HG02885 (cell line): ENCODE results near the gene GATB.

ENCODE experiments used
- ATAC-seq: cut with Tn5 transposase; IDR thresholded peaks from one replicate; pipeline ENCODE4 v1.9.1; 2021; ENCODE audit warnings: mild to moderate bottlenecking; ENCODE audit not compliant: unreplicated experiment, poor library complexity

The GATB gene

DNA sequence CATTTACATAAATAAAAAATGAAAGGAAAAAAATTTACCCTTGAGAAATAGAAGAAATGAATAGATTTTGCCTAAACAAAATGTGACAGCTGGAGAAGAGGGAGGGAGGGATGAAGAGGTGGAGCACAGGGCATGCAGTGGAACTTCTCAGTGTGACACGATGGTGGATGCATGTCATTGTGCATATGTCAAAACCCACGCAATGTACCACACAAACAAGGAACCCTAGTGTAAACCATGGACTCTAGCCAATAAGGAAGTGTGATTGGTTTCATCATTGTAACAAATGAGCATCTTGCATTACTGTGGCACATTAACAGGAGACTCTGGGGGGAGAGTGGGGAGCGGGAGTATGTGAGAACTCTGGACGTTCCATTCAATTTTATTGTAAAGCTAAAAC is 58.6 kb downstream of the GATB start:
- ATAC-seq = no peak

GRCh38 chr4:151700566-151701316 is 60.1 kb downstream of the GATB start:
- ATAC-seq = no peak

- no peak for ATAC-seq
Measured at GRCh38 chr4:151698213-151698612, 62.6 kb downstream of the GATB start.

DNA sequence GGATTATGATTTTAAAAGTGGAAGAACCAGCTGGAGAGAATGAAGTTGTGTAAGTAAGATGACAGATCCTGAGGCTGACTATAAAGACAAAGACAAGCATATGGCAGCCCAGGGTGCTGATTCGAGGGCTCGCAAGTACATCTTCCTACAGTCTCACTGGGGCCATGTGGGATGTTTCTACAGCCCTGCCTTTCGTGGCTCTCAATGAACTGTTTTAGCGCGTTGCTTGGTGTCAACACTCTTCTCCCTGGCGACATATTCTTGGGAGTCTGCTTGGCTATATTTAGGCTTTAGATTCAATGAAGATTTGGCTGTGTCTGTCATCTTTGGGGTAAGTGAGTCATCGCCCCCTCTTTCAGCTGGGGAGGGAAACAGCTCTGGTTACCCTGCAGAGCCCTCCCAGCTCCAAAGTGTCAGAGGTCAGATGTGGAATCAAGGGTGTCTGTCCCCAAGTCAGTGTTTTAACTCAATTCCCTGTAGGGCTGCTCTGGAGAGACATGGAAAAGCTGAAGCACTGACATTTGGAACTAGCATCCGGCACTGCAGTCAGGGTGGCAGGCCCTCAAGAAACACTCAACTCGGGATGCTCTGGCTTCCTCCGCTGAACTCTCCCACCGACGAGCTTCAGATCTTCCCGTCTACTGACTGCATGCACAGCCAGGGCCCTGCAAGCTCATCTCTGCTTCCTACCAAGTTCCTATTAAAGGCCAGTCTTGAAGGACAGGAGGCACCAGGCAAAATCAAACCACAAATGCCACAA is 65.7 kb downstream of the GATB start:
- no peak for ATAC-seq

- ATAC-seq = no peak
Measured at GRCh38 chr4:151692821-151693673, 67.8 kb downstream of the GATB start.

- no peak for ATAC-seq
Measured at GRCh38 chr4:151692443-151692782, 68.4 kb downstream of the GATB start.

GRCh38 chr4:151691639-151692442 is 69.0 kb downstream of the GATB start:
- no peak for ATAC-seq

DNA sequence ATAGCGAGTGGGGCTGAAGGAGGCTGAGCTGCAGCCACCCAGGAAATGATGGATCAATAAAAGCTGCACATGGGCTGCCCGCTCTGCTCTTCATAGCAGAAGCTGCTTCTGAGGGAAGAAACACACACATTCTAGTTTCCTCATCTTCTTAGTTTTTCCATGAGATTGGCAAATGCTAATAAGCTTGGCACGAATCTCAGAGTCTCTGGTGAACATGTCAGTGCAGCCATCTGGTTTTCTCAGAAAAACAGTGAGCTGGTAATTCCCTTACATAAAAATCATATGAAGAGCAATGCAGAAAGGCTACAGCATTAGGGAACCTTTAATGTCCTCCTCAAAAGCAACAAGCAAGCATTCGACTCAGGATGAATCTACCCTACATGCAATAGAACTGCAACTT is 69.9 kb downstream of the GATB start:
- ATAC-seq = no peak

DNA sequence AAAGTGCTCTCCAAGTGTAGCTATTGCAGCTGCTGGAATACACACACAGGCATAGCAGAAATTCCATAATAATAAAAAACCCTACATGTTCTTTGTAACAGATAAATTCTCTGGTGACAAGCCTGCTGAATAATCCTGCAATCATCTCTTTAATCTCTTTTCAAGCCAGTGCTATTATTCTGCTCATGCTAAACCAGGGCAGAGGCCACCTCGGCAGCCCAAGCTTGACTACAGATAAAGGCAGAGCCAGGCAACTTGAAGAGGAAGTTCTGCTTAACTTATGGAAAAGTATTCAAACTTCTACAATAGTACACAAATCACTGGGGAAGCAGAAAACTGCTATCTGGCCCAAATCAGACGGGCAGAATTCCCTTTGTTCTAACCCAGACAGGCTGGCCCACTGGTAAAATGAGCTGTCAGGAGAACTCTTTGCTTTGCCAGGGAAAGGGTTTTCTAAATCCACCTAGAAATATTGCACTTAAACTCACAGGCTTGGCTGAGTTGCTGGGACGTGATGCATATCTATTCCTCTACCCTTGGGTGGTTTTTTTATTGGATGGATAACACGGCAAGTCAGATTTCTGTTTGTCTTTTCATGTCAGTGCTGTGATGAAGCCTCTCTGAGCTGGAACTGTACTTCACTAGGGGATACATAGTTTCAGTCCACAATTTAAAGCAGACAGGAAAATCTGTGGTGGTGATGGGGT is 70.5 kb downstream of the GATB start:
- no peak for ATAC-seq

GRCh38 chr4:151689211-151689991 is 71.4 kb downstream of the GATB start:
- ATAC-seq = no peak

DNA sequence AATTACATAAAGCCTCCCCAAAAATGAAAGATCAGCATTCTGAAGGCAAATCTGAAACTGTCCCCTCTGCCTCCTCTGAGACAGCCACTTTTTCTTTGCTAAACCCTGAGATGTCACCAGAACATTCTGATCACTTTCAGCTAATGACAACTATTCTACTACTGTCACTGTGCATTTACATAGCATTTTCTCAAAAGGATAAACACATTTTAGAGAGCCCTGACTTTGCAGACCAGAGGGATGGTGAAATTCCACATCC is 72.1 kb downstream of the GATB start:
- ATAC-seq = no peak

DNA sequence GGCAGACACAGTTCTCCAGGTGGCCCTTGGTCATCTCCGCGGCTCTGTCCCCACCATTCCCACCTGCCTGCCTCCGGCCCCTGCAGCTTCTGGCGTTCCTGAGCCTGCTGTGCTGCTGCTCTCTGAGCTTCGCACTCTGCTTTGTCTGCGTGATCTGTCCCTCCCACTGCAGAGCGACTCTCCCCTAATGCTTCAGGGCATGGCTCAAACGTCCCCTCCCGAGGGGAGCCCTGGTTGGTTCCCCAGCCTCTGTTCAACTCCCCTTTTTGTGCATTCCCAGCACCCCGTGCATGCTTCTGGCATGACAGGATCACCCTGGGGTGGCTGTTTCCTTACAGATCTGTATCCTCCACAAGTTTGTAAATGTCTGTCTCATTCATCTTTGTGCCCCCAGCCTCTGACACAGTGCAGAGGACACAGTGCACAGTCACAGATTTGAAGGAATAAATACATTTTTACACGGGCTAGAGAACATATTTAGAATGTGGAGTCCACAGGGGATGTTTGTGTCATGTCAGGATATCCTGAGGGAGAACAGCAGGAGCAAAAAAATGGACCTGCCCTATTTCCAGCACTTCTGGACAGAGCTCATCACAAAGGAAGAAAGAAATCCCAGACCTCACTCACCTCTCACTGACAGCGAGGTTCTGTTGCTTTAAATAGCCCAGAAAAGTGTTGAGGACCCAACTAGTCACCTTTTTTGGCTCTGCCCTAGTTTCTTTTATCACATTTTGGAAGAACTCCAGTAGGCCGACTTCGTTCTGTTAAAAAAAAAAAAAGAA is 72.6 kb downstream of the GATB start:
- no peak for ATAC-seq

DNA sequence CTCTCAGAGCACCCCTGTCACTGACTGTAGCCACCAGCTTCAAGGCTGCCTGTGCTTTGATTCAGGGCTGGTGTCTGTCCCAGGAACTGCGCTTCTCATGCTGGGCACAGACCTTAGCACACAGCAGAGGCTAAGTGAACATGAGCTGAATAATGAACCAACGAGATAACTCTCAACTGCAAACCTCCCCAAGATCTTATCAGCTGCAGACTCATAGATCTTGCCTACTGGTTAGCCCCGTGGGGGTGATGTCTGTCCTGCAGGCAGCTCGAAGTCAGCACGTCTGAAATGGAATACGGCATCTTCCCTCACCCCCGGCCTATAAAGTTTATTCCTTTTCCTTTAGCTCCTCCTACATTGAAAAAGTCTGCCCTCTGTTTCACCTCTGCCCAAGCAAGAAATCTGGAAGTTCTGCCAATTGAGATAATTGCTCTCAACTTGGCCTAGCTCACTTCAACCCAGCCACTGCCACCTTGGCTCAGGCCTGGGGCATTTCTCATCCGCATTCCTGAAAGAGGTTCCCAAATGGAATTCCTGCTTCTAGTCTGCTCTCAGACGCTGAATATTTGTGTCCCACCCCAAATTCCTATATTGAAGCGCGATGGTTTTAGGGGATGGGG is 73.7 kb downstream of the GATB start:
- no peak for ATAC-seq

DNA sequence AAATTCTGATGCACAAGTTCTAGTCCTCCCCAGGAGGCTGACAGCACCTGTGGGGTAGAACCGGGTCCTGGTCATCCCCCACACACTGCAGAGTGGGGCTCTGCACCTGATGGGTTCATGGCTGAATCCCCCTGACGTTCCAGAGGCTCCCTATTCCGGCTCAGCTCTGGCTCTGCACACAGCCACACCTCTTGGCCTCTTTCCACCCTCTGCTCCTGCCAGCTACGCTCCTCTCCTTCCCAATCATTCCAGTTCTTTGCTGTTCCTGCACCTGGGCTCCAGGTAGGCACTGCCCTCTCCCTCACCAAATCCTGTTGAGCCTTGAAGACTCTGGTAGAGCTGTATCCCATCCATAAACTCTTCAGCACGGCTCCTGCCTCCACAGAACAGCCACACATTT is 75.5 kb downstream of the GATB start:
- ATAC-seq = no peak

DNA sequence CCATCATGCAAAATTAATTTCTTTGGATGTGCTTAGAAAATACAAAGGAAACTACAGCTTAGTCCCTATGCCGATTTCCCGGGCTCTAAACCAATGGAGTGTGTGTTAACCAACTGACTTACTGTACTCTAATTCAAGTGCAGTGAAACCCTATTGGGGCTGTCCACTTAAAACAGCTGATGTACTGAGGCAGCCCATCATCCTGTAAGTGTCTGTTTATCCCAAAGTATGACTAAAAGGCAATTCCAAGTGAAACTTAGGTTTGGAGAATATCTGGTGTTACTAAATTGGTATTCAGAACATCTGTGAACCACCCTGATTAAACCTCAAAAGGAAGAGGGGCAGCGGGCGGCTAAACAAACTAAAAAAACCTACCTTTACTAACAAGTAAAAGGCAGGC is 79.7 kb downstream of the GATB start:
- no peak for ATAC-seq

DNA sequence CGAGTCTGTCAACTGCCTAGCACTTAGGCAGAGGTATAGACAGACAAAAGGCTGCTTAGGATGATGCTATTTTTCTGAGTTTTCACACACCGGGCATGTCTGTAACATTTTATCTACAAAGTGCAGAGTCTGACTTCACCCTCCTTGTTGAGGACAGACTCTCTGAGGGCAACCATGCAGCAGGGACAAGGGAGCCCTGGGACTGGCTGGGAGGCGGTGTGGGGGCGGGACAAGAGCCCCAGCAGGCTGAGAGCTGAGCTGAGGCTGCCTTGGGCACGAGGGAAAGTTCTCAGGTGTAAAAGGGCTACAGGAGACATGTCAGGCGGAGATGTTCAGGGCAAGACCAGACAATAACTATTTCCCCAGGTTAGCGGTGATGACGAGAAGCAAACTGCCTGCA is 81.6 kb downstream of the GATB start:
- no peak for ATAC-seq

GRCh38 chr4:151678048-151678872 is 82.5 kb downstream of the GATB start:
- ATAC-seq = no peak
